Brain pericyte (primary cell): ENCODE measurements around the gene NPM3.
"Not testable (repeated sequence)": the region's sequence is repeated elsewhere in the genome, so short reads cannot be mapped to it uniquely, and the experiment has no call there.

ENCODE experiments used
- DNase-seq: peaks from one replicate; pipeline ENCODE4 v3.0.0-alpha.2; 2012; ENCODE audit warnings: low read depth, low spot score

The NPM3 gene

DNA sequence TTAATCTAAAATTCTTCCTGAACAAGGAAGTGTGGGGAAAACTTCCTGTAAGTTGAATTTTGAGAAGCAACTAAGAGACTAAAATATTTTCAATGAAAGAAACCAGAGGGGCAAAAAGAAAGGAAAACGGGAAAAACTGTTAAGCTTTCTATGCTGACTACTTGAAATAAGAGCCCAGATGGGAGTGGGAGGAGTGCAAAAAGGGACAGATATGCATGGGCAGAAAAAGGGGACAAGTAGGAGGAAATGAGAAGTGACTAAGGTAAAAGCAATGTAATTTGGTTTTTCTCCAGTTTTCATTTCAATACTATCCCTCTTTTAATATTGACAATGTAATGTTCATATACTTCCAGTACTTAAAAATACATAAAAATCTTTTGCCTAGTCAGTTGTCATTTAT, 23.9 kb upstream of the NPM3 start:
- DNase-seq = no peak

- no peak for DNase-seq
Observed at GRCh38 chr10:101803511-101803910, 20.3 kb upstream of the NPM3 start.

- no peak for DNase-seq
Observed at GRCh38 chr10:101797403-101798059, 14.3 kb upstream of the NPM3 start.

DNA sequence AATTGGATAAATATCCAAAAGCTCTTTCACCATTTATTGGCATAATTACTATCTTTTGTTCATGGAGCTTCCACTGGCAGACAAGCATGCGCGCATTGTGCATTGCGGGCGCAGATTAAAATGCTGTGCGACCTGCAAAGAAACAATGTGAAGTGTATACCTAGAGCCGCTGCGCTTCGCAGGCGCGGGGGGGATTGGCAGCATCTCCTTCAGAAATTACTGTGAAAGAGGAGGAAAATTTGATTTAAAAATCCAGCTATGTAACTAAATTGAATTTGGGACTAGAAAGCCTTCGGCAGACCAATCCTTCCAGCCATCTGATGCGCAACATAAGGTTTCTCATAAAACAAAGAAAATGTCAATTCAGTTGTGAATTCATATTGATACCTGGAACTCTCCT, 10.3 kb upstream of the NPM3 start:
- DNase-seq = no peak

- DNase-seq = no peak
Observed at GRCh38 chr10:101789686-101790085, 6.4 kb upstream of the NPM3 start.

DNA sequence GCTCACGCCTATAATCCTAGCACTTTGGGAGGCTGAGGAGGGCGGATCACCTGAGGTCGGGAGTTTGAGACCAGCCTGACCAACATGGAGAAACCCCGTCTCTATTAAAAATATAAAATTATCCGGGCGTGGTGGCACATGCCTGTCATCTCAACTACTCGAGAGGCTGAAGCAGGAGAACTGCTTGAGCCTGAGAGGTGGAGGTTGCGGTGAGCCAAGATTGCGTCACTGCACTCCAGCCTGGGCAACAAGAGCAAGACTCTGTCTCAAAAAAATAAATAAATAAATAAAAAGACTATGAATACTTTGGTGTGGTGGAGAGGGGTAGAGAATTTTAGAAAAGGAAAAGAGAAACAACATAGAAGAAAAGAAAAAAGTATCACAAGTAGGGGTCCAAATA, 6.0 kb upstream of the NPM3 start:
- not testable (repeated sequence) for DNase-seq

- no peak for DNase-seq
Observed at GRCh38 chr10:101785801-101786200, 2.6 kb upstream of the NPM3 start.

GRCh38 chr10:101784558-101784957, 1.3 kb upstream of the NPM3 start:
- DNase-seq = no peak

GRCh38 chr10:101783736-101784118, 481 bp upstream of the NPM3 start:
- no peak for DNase-seq

GRCh38 chr10:101781984-101782810, 1.0 kb downstream of the NPM3 start:
- no peak for DNase-seq

DNA sequence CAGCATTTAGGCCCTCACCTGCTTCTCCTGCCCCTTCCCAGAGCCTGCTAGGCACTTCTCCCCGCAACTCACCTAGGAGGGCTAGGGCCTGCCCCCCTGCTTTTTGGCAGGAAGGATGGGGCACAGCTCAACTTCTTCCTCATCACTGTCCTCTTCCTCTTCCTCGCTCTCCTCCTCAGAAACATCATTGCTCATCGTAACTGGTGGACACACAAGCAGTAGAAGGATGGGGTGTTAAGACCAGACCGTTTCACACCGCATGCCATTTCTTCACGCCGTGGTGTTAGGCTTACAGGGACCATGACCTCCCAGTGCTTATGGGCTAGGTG, 1.6 kb downstream of the NPM3 start:
- no peak for DNase-seq

DNA sequence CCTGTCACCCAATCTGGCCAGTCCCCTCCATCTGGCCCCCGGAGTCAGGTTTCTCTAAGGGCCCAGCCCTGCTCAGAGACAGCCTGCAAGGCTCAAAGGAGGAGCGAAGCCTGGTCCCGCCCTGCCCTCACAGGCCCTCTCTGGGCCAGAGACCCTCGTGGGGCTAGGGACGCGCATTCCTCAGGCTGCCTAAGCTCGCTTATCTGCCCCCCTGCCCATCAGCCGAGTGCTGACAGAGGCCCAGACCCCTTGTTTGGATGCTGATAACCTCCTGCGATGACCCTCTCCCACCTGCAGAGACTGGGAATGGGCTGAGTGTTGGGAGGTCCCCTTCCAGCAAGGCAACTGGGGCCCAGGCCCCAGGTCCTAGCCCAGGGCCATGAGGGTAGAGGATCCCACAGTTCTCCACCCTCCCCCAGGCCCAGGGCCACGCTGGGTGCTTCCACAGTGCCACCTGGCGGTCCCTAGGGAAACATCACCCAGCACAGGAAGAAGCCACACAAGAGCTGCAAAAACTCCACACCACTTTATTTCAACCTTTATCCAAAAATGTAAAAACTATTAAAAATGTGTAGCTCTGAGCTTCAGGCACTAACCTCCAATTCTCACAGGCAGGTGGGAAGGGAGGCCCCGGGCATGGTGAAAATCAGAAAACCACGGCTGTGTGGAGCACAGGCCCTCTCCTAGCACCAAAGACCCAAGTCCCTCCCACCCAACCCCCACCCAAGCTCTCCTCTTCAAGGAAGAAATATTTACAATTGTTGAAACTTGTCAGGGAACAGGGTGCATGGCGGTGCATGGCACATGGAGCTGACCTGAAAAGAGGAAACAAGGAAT, 2.2 kb downstream of the NPM3 start:
- DNase-seq = no peak

DNA sequence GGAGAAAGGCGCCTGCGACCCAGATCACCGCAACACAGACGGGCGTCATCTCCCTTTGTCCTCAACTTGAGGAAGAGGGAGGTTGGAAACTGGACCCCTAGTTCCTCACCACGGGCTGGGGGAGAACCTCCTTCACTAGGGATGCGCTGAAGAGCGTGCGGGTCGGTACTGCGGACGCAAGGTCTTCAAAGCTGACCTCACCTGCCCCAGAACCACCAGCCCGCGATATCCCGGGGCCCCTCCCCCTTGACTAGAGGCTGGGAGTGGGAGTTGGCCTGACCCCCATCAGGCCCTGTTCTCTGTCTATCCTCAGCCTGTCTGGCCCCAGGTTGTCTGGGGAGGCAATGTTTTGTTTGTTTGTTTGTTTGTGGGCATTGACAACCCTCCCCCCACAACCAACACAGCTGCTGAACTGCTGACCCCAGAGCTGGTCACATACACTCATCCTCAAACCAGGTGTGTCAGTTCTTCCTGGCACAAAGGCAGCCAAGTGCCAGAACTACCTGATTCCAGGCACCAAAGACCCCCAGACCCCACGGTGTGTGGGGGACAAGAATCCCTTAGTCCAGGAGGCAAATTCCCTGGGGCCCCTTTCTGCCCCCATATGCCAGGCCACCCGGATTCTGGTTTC, 2.9 kb downstream of the NPM3 start:
- no peak for DNase-seq

DNA sequence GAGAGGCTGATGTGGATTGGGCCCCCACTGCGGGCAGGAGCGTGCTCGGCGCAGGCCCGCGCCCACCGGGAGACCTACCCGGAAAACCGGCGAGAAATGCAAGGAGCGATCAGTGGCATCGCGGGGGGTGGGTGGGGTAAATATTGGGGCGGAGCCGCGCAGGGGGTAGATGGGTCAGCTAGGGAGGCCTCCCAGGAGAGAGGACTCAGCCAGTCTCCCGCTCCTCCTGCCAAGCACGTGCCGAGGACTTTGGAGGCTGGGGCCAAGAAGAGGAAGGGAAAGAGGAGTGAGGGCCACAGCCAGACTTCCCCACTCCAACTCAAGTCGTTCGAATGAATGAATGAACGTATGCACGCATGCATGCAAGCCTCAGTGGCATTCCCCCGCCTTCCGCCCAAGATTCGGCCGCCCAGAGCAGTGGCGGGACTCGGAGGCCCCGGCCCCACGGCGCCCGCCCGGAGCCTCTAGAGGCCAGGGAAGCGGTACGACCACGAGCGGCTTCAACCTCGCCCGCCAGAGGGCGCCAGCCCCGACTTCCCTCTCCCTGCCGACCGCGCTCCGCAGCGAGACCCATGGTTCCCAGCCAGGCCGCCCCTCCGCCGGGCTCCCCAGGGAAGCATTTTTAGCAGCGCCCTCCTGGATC, 3.6 kb downstream of the NPM3 start:
- no peak for DNase-seq

DNA sequence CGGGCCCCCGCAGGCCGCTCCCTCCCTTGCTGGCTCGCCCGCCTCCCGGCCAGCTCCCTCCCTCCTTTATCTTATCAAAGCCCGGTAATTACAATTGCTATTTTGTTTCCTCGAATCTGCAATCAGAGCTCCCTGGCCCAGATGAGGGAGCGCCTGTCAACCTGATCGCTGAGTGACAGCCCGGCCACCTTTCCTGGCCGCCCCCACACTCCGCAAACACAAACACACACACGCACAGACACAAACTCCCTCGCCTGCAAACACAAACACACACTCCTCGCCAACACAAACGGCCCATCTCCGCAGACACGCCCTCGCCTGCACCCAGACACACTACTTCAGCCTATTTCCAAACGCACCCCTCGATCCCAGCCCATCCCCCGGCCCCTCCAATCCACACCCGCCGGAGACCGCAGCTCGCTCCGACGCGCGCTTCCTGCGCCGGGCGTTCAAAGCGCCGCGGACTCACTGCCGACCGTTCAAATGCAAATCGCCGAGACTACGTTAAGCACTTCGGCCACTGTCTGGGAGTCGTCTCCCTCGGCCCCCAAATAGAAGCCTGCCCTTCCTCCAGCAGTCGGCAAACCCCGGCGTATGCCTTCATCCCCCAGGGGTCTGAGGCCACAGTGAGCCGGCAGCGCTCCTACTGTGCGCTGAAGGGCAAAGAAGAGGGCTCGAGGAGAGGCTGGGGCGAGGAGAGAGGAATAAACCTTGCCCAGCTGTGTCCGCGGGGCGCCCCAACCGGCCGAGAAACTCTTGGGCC, 4.3 kb downstream of the NPM3 start:
- no peak for DNase-seq

- no peak for DNase-seq
Observed at GRCh38 chr10:101778151-101778780, 5.0 kb downstream of the NPM3 start.

DNA sequence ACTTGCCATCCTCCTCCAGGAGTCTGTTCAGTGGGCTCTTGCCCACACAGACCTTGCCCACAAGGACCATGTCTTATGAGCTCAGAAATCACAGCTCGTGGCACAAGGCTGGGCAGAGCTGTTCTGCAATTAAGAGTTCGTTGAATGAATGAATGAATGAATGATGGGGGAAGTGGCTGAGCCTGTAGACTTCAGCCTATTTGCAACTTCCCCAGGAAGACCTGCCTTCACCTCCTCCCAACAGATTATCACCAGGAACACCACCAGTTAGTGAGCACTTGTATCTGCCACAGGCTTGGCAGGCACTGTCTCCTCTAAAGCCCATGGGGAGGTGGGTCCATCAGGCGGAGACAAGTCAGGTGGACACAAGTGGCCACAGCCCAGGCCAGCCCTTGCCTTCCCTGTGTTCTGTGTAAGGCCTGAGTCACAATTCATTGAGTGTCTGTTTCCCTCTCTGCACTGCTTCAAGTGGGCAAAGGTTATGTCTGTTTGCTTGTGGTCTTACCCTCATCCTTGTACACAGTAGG, 5.6 kb downstream of the NPM3 start:
- no peak for DNase-seq

DNA sequence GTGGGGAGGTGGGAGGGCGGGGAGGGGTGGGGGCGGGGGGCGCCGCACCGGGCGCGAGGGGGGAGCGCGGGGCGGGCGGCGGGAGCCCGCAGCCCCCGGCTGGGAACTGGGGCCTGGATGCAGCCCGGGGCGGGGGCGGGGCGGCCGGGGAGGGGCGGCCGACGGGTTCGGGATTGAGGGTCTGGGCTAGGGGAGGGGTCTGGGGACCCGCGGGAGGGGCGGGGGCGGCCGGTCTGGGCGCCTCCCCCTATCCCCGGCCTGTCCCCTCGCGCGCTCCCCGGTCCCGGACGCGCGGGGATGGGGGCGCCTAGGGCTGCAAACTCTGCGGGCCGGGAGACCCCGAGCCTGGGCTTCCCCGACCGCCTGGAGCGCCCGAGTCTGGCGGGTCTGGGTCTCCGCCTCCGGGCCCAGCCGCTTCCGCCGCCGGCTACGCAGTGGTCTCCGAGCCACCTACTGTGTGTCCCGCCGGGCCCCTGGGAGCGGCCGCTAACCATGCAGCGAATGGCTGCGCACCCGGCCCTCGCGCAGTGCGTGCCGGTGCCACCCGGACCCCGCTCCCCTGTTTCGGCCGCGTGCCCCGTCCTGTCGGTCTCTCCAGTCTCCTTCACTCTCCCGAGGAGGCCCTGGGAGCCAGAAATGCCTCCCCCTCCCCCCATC, 7.0 kb downstream of the NPM3 start:
- DNase-seq = no peak

DNA sequence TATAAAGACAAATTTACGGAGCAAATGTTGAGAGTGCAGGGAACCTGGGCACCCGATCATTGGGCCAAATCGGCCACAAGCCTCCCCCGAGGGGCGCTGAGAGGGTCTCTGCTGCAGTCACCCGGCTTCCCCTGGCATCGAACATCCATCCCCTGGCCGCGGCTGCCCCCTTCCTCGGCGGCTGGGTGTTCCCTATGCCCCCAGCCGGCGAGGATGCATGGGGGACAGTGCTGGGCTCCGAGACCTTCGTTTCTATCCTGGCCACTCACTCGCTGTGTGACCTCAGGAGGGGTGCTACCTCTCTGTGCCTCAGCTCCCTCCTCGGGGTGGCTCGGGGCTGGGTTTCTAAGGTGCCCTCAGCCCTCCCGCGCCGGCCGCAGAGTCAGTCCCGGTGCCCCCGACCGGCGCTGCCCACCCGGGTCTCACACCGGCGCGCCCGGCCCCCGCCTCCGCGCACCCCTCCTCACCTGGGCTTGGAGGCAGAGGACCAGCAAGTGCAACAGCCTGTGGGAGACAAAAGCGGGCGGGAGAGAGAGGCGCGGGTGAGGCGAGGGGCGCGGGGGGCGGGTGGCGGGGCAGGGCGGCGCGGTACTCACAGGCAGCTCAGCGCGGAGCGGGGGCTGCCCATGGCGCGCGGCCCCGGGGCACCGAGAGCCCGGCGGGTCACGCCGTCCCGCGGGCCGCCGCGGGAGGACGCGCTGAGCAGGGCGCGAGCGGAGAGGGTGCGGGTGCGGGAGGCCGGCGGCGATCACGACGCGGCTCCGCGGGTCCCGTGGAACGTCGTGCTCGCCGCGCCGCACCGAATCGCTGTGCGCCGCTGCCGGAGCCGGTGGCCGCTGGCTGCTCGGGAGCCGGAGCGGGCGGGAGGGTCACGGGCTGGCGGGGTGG, 7.7 kb downstream of the NPM3 start, which contains the start of gene FGF8:
FGF8 (minus strand) TSS at position 842 of the 888 bp plus-strand sequence; CDS start at position 628, 214 bp downstream.
- DNase-seq = no peak
